H1 (cell line): ENCODE measurements around the gene INO80. TPM values are rescaled to one million over a fixed set of nuclear protein-coding genes. Genes with fewer than 3 reads are reported as not detected.

Experiments used
- CTCF ChIA-PET: fragments of 300-600 bp; sonication (Branson Sonifier 250); formaldehyde crosslinking; loops from one replicate; lab custom pipeline; 2021; ENCODE audit not compliant: partially characterized antibody; lab: Charles Lee
- POLR2A ChIA-PET: fragments of 300-600 bp; sonication (Branson Sonifier 250); formaldehyde crosslinking; loops from one replicate; lab custom pipeline; 2021; ENCODE audit warnings: inconsistent platforms; ENCODE audit not compliant: partially characterized antibody; lab: Charles Lee
- DNase-seq, 2 experiments: peaks; one replicate each; pipeline versions ENCODE4 v3.0.0 to v3.0.0-alpha.2; 2010 to 2022; ENCODE audit warnings: low spot score in 2 of 2, low read depth in 1 of 2, mixed read lengths in 1 of 2
- FAIRE-seq: peaks from 2 replicates; lab custom pipeline; 2011; peaks lifted over from hg19 to GRCh38; lab: Jason Lieb, UNC
- H2AFZ ChIP-seq: 2 replicates; pipeline ENCODE4 v1.8.1; 2012; ENCODE audit warnings: low read length, inconsistent platforms
- H2AK5ac ChIP-seq: 2 replicates; pipeline ENCODE4 v1.6.1; 2013; ENCODE audit warnings: low read depth, low read length
- H2BK120ac ChIP-seq: replicated peaks from 2 replicates; pipeline ENCODE3; 2013; ENCODE audit warnings: low read depth, low read length, inconsistent platforms
- H2BK12ac ChIP-seq: 2 replicates; pipeline ENCODE4 v1.6.1; 2013; ENCODE audit warnings: low read depth, low read length
- H2BK15ac ChIP-seq: 2 replicates; pipeline ENCODE4 v1.6.1; 2013; ENCODE audit warnings: low read length
- H2BK20ac ChIP-seq: 2 replicates; pipeline ENCODE4 v1.6.1; 2013; ENCODE audit warnings: low read length
- H2BK5ac ChIP-seq: 2 replicates; pipeline ENCODE4 v1.6.1; 2013; ENCODE audit warnings: low read depth, low read length
- H3K14ac ChIP-seq: 2 replicates; pipeline ENCODE4 v1.6.1; 2013; ENCODE audit warnings: inconsistent platforms; ENCODE audit not compliant: insufficient read length
- H3K18ac ChIP-seq: 2 replicates; pipeline ENCODE4 v1.6.1; 2013; ENCODE audit warnings: low read length; ENCODE audit errors: extremely low read depth
- H3K23ac ChIP-seq: 2 replicates; pipeline ENCODE4 v1.6.1; 2013; ENCODE audit warnings: inconsistent platforms; ENCODE audit not compliant: insufficient read length
- H3K23me2 ChIP-seq: 2 replicates; pipeline ENCODE4 v1.6.1; 2013; ENCODE audit warnings: low read depth, low read length
- H3K27ac ChIP-seq: 2 replicates; pipeline ENCODE4 v1.6.1; 2011; ENCODE audit warnings: low read depth, low read length, inconsistent platforms
- H3K27me3 ChIP-seq, 4 experiments: replicated peaks in 1 of 4; 1 replicate in 1 of 4; 2 replicates in 3 of 4; pipeline versions ENCODE4 v1.6.1 to v1.8.1; 2011 to 2013; ENCODE audit warnings: low read length in 3 of 4, mild to moderate bottlenecking in 3 of 4, inconsistent platforms in 2 of 4, mixed read lengths in 2 of 4, moderate library complexity in 1 of 4; ENCODE audit not compliant: control insufficient read depth in 3 of 4, insufficient read depth in 3 of 4; ENCODE audit errors: extremely low read depth in 1 of 4
- H3K36me3 ChIP-seq, 4 experiments: 2 replicates each; pipeline versions ENCODE4 v1.6.1 to v1.8.1; 2011 to 2013; ENCODE audit warnings: mild to moderate bottlenecking in 4 of 4, low read length in 3 of 4, moderate library complexity in 2 of 4, control low read depth in 1 of 4, inconsistent platforms in 1 of 4; ENCODE audit not compliant: insufficient read depth in 4 of 4, control insufficient read depth in 2 of 4
- H3K4ac ChIP-seq: replicated peaks from 2 replicates; pipeline ENCODE3; 2013; ENCODE audit warnings: low read length, low read depth, mixed read lengths, inconsistent platforms; ENCODE audit not compliant: insufficient read length
- H3K4me1 ChIP-seq, 4 experiments: replicated peaks in 1 of 4; 1 replicate in 1 of 4; 2 replicates in 3 of 4; pipeline versions ENCODE4 v1.6.1 to v1.8.1; 2011 to 2013; ENCODE audit warnings: low read length in 3 of 4, inconsistent platforms in 2 of 4, mixed read lengths in 1 of 4; ENCODE audit not compliant: insufficient read depth in 4 of 4, control insufficient read depth in 3 of 4
- H3K4me2 ChIP-seq, 2 experiments: 2 replicates each; pipeline versions ENCODE4 v1.6.1 to v1.8.1; 2011 to 2013; ENCODE audit warnings: low read depth in 2 of 2, low read length in 2 of 2, control low read depth in 1 of 2, inconsistent platforms in 1 of 2, mild to moderate bottlenecking in 1 of 2; ENCODE audit not compliant: insufficient read depth in 1 of 2
- H3K4me3 ChIP-seq, 4 experiments: fragments of 200-600, 300-600 bp in 1 of 4; sonication (generic), shearing (Covaris generic), sonication (Bioruptor Twin) in 1 of 4; 2 replicates each; pipeline versions ENCODE4 v1.5.1 to v1.8.1; 2011 to 2016; ENCODE audit warnings: low read length in 4 of 4, low read depth in 3 of 4, control low read depth in 2 of 4, inconsistent platforms in 2 of 4, mild to moderate bottlenecking in 2 of 4, mixed read lengths in 1 of 4, moderate library complexity in 1 of 4; ENCODE audit not compliant: insufficient read depth in 2 of 4; ENCODE audit errors: extremely low read depth in 1 of 4
- H3K56ac ChIP-seq: replicated peaks from 2 replicates; pipeline ENCODE3; 2013; ENCODE audit warnings: low read depth, mild to moderate bottlenecking, mixed read lengths, low read length, inconsistent platforms; ENCODE audit not compliant: insufficient read length
- H3K79me1 ChIP-seq: 2 replicates; pipeline ENCODE4 v1.6.1; 2013; ENCODE audit warnings: low read depth, low read length, control low read depth
- H3K79me2 ChIP-seq, 2 experiments: 2 replicates each; pipeline versions ENCODE4 v1.6.1 to v1.8.1; 2012 to 2013; ENCODE audit warnings: low read length in 2 of 2, mild to moderate bottlenecking in 2 of 2, inconsistent platforms in 1 of 2; ENCODE audit not compliant: insufficient read depth in 2 of 2, control insufficient read depth in 1 of 2
- H3K9ac ChIP-seq, 4 experiments: replicated peaks in 1 of 4; 1 replicate in 1 of 4; 2 replicates in 3 of 4; pipeline versions ENCODE4 v1.6.1 to v1.8.1; 2011 to 2013; ENCODE audit warnings: low read depth in 3 of 4, low read length in 3 of 4, control low read depth in 2 of 4, mild to moderate bottlenecking in 2 of 4, moderate library complexity in 2 of 4, inconsistent platforms in 1 of 4; ENCODE audit errors: extremely low read depth in 1 of 4
- H3K9me3 ChIP-seq, 2 experiments: 2 replicates each; pipeline versions ENCODE4 v1.6.1 to v1.8.1; 2012 to 2013; ENCODE audit warnings: mild to moderate bottlenecking in 2 of 2, moderate library complexity in 2 of 2, control low read depth in 1 of 2, inconsistent platforms in 1 of 2, low read depth in 1 of 2, low read length in 1 of 2, mixed read lengths in 1 of 2; ENCODE audit not compliant: insufficient read depth in 2 of 2
- H4K20me1 ChIP-seq, 2 experiments: replicated peaks in 1 of 2; 2 replicates each; pipeline versions ENCODE3 to v1.8.1; 2011 to 2013; ENCODE audit warnings: inconsistent platforms in 2 of 2, low read length in 2 of 2, mild to moderate bottlenecking in 1 of 2; ENCODE audit not compliant: insufficient read depth in 2 of 2, control insufficient read depth in 1 of 2
- H4K5ac ChIP-seq: 2 replicates; pipeline ENCODE4 v1.6.1; 2013; ENCODE audit warnings: low read length, low read depth, mixed read lengths, inconsistent platforms; ENCODE audit not compliant: insufficient read length
- H4K8ac ChIP-seq: 2 replicates; pipeline ENCODE4 v1.8.0; 2013; ENCODE audit warnings: mild to moderate bottlenecking, moderate library complexity, low read length, inconsistent platforms; ENCODE audit not compliant: insufficient read depth; ENCODE audit errors: extremely low read depth
- H4K91ac ChIP-seq: replicated peaks from 2 replicates; pipeline ENCODE3; 2013; ENCODE audit warnings: low read length, mixed read lengths, inconsistent platforms; ENCODE audit not compliant: insufficient read length
- KDM1A ChIP-seq: fragments of 200-600, 300-600 bp; sonication (generic); IDR thresholded peaks from 2 replicates; pipeline ENCODE4 v1.7.1; 2016; ENCODE audit warnings: mild to moderate bottlenecking, low read length, borderline replicate concordance
- SUZ12 ChIP-seq: fragments of 200-600 bp; sonication (generic); IDR thresholded peaks from 2 replicates; pipeline ENCODE4 v1.6.1; 2012; ENCODE audit warnings: mild to moderate bottlenecking, inconsistent platforms, low read length, moderate library complexity, mixed read lengths
- TAF7 ChIP-seq: optimal IDR thresholded peaks from 2 replicates; pipeline ENCODE3; 2011; ENCODE audit warnings: low read depth, mild to moderate bottlenecking, inconsistent platforms, low read length, moderate library complexity, borderline replicate concordance
- TBP ChIP-seq: IDR thresholded peaks from 2 replicates; pipeline ENCODE4 v1.6.1; 2011; ENCODE audit warnings: low read depth, low read length, improper control_type of control experiment
- WGBS, 2 experiments: shearing (Covaris generic) in 1 of 2; methylation state at CpG; one replicate each; pipeline versions ENCODE4 v1.1.6 to v1.1.7; 2013 to 2015; ENCODE audit warnings: low lambda C conversion rate in 2 of 2, mixed read lengths in 2 of 2, inconsistent platforms in 1 of 2, low coverage in 1 of 2, missing lambda C conversion rate in 1 of 2; ENCODE audit not compliant: insufficient replicate concordance in 2 of 2, insufficient coverage in 1 of 2, insufficient read length in 1 of 2; ENCODE audit errors: extremely low coverage in 1 of 2, missing lambda C conversion rate in 1 of 2; 5-methylcytosine and 5-hydroxymethylcytosine counted together
- polyA plus RNA-seq, 7 experiments: library from polyadenylated mRNA; depleted of rRNA in 3 of 7; stranded (reverse) in 5 of 7; unstranded in 2 of 7; fragments of >200 nt in 5 of 7; fragments of 200-250 nt in 2 of 7; gene quantifications; 1 replicate in 5 of 7; 2 replicates in 1 of 7; 4 replicates in 1 of 7; pipeline versions ENCODE4 v1.2.1 to v1.2.3, GENCODE V29; 2011 to 2013; ENCODE audit warnings: missing spikeins in 2 of 7, mixed read lengths in 2 of 7
- total RNA-seq: library from RNA; stranded (reverse); fragmentation: NEBNext Ultra II Directional; extraction: Animal tissue kit (Norgen Biotek cat#: 25700); gene quantifications from 2 replicates; pipeline ENCODE4 v1.2.1, GENCODE V29; 2021

Gene INO80
- total and polyA plus RNA-seq, 2 of the 8 experiments (the other 6 are each of a cell fraction or from before 2014, with no cell fraction given), result 4.3 to 24.5 TPM

GRCh38 chr15:41019174-41019573, 96.9 kb downstream of the INO80 start:
- POLR2A ChIA-PET, result no interaction called here
- Histone ChIP-seq H3K23me2 (no peaks in the 10 kb centered on the region), H3K56ac (no peak overlapping the region), H3K14ac (no peak overlapping the region), H3K9me3 (no peaks in the 10 kb centered on the region), H4K20me1 (peaks cover 0 to 7% of the 10 kb centered on the region in 2 experiments), H3K36me3 (peaks cover 0 to 33% (median 25%) of the 10 kb centered on the region in 4 experiments), H3K4me3 (no peak overlapping the region), H3K27ac (no peak overlapping the region), H3K4me2 (no peak overlapping the region), H3K79me2 (no peaks in the 10 kb centered on the region), H2BK5ac (no peak overlapping the region), H2AK5ac (no peak overlapping the region), H2BK15ac (no peak overlapping the region), H3K4me1 (no peaks in the 10 kb centered on the region), H3K23ac (no peak overlapping the region), H2BK120ac (no peak overlapping the region), H4K8ac (no peak overlapping the region), H4K91ac (no peak overlapping the region), H3K9ac (no peak overlapping the region), H2AFZ (no peak overlapping the region), H3K79me1 (peaks cover 2% of the 10 kb centered on the region; the same call in 1 of the 2 replicates), H3K4ac (no peak overlapping the region), H2BK12ac (no peak overlapping the region), H4K5ac (no peak overlapping the region), H3K27me3 (no peaks in the 10 kb centered on the region), H2BK20ac (no peak overlapping the region), H3K18ac (no peak overlapping the region)
- WGBS, 2 experiments, result 76% methylated on average over 5 of the region's 5 CpGs; no CpG with 5 or more reads in 1 of the 2 experiments
- CTCF ChIA-PET, result interaction anchor here (0.8 to 13.4 kb wide), 15 partner anchors 8 to 161 kb away, joined by 3 to 257 read pairs (median 4); partner anchors contain the start of gene CHAC1
- no peak for DNase-seq
- no peak for FAIRE-seq
- TF ChIP-seq TBP, result no peak
- no peak for TF ChIP-seq TAF7
- no peak for TF ChIP-seq SUZ12
- no peak for TF ChIP-seq KDM1A
